ENCODE measurements around the gene MYOCOS.
"Not testable (repeated sequence)": the region's sequence is repeated elsewhere in the genome, so short reads cannot be mapped to it uniquely, and the experiment has no call there.

Gene MYOCOS, protein sequence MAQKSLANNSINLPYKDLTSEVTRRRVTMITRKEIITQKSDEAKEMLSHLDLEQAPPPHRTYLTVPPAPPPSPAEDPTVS

GRCh38 chr1:171622152-171622462 lies at the start of gene MYOCOS:
Gene MYOCOS, plus strand, starts transcription at chr1:171622243. Its CDS starts 1,641 bp downstream, at chr1:171623884.
- DNase-seq = no peak

GRCh38 chr1:171576144-171576543 lies 45.9 kb upstream of the MYOCOS start:
- DNase-seq = no peak

DNA sequence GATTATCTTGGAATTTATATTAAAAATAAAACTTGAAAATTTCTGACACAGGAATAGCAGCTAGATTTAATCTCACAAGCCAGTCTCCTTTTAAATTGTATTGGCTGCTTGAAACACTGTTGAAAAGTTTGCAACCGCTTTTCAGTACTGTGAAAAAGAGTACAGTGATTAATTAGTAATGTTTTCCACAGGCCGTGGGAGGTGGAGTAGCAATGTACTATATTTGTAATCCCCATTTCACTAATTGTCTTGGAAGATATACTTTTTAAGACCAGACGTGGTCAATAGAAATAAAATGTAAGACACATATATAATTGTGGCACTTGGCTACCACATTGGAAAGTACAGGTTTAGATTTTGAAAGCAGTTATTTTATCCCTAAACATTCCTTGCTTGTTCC lies 40.8 kb upstream of the MYOCOS start:
- DNase-seq = peak in 1 of 2 donors; percentile 7

DNA sequence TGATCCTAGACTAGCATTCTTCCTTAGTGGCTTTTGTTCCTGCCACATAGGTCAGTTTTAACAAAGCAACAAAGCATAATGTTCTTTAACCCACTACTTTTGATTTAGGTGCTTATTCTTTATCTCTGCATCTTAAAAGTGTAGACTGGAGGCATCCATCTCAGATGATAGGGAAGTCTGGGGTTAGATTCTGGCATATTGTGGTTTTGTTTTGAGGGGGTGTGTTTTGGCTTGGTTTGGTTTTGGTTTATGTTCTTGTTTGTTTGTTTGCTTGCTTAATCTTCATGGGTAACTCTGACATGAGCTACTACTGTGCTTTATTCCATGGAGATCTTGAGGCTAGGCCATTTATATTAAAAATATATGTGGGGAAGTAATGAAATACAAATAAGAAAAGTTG lies 40.3 kb upstream of the MYOCOS start:
- no peak for DNase-seq

- DNase-seq = no peak
These were observed 39.5 kb upstream of the MYOCOS start for GRCh38 chr1:171582589-171582988.

DNA sequence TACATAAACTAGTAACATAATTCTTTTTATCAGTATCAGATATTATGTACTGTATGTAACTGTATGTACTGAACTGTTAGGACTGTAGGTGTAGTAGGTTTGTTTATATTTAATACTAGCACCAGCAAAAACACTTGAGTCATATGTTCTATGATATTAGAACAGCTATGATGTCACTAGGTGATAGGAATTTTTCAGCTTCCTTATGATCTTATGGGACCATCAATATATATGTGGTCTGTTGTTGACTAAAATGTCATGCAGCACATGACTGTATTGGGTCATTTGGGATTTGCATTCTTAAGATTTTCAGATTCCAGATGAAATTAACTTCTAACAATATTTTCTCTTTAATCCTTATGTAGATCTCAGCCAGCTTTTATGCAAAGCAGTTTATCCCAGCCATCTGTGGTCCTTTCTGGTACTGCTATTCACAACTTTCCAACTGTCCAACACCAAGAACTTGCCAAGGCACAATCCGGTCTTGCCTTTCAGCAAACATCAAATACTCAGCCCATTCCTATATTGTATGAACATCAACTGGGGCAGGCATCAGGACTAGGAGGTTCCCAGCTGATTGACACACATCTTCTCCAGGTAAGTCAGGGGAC lies 38.3 kb upstream of the MYOCOS start:
- no peak for DNase-seq

GRCh38 chr1:171585715-171586114 lies 36.3 kb upstream of the MYOCOS start:
- no peak for DNase-seq

- no peak for DNase-seq
These were observed 33.8 kb upstream of the MYOCOS start for GRCh38 chr1:171588230-171588629.

GRCh38 chr1:171590022-171590421 lies 32.0 kb upstream of the MYOCOS start:
- DNase-seq = no peak

GRCh38 chr1:171595324-171595723 lies 26.7 kb upstream of the MYOCOS start:
- no peak for DNase-seq

GRCh38 chr1:171596119-171596518 lies 25.9 kb upstream of the MYOCOS start:
- DNase-seq = no peak

- DNase-seq = no peak
These were observed 25.3 kb upstream of the MYOCOS start for GRCh38 chr1:171596705-171597104.

GRCh38 chr1:171597203-171597602 lies 24.8 kb upstream of the MYOCOS start:
- DNase-seq = no peak

DNA sequence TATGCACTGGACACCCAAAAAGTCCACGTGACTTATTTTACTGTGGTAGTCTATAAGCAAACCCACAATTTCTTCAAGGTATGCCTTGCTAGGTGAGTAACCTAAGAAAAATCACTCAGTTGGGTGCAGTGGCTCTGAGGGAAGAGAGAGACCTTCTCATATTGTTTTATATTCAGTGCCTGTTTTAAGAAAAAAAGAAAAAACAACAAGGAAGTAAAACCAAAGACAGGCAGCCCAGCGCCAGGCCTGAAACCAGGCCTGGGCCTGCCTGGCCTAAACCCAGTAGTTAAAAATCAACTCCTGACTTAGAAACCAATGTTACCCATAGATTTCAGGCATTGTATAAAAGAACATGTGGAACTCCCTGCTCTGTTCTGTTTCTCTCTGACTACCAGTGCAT lies 21.7 kb upstream of the MYOCOS start:
- DNase-seq = not testable (repeated sequence)

DNA sequence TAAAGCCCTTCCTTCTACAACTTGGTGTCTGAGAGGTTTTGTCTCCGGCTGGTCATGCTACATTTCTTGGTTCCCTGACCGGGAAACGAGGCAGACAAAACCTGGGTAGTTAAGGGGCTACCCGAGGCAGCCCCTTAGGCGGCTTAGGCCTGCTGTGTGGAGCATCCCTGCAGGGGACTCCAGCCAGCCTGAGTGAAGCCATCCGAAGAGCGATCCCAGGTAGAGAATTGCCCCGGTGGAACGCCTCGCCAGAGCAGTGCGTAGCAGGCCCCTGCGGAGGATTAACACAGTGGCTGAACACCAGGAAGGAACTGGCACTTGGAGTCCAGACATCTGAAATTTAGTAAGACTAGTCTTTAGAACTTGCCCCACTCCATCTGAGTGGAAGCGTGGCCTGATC lies 21.2 kb upstream of the MYOCOS start:
- DNase-seq = no peak

- not testable (repeated sequence) for DNase-seq
These were observed 19.0 kb upstream of the MYOCOS start for GRCh38 chr1:171603042-171603441.

GRCh38 chr1:171606402-171606941 lies 15.6 kb upstream of the MYOCOS start:
- no peak for DNase-seq

DNA sequence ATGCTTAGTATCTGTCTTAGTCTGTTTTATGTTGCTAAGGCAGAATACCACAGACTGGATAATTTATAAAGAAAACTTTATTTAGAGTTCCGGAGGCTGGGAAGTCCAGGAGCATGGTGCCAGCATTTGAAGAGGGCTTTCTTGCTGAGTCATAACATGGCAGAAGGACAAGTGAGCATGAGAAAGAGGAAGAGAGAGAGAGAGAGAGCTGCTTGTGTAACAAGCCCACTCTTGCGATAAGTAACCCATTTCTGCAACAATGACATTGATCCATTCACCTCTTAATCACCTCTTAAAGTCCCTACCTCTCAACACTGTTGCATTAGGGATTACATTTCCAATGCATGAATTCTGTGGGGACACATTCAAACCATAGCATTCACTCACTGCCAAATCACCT lies 11.7 kb upstream of the MYOCOS start:
- no peak for DNase-seq

- no peak for DNase-seq
These were observed 10.7 kb upstream of the MYOCOS start for GRCh38 chr1:171611306-171611705.

DNA sequence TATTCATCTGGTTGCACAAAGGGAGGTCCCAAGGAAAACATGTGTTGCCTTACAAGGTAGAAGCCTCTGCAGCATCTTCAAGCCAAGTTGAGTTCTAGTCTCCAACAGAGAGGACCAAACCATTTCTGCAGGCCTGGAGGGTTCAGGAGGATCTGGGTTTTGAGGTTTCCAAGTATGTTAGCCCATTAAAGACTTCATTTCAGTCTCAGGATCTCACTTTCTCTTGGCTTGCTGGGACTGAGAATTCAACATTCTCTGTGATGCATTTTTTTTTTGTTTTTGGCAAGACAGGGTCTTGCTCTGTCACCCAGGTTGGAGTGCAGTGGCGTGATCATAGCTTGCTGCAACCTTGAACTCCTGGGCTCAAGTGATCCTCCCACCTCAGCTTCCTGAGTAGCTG lies 8.8 kb upstream of the MYOCOS start:
- DNase-seq = no peak

GRCh38 chr1:171615122-171615906 lies 6.7 kb upstream of the MYOCOS start:
- DNase-seq = not testable (repeated sequence)

DNA sequence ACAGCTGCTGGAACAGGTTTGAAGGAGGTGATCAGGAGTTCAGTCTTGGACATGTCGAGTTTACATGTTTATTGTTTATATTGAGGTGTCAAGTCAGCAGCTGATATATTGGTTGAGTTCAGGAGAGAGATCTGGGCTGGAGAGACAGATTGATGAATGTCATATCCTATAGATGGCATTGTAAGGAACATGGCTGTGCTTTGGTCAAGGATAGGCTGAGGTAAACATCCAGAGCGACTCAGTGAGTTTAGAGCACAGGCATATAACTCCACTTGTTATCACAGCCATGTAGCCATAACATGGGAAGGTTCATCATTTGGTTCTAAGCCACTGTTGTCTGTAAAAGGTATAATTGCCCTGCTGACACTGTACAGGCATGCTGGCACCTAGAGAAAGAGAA lies 5.5 kb upstream of the MYOCOS start:
- no peak for DNase-seq

- DNase-seq = no peak
These were observed 1.7 kb downstream of the MYOCOS start for GRCh38 chr1:171623651-171624331.

- DNase-seq = no peak
These were observed 3.2 kb downstream of the MYOCOS start for GRCh38 chr1:171625225-171625624.
